Measurements from ENCODE around the gene GSTM2.

- TF ChIP-seq, protein P1, sequence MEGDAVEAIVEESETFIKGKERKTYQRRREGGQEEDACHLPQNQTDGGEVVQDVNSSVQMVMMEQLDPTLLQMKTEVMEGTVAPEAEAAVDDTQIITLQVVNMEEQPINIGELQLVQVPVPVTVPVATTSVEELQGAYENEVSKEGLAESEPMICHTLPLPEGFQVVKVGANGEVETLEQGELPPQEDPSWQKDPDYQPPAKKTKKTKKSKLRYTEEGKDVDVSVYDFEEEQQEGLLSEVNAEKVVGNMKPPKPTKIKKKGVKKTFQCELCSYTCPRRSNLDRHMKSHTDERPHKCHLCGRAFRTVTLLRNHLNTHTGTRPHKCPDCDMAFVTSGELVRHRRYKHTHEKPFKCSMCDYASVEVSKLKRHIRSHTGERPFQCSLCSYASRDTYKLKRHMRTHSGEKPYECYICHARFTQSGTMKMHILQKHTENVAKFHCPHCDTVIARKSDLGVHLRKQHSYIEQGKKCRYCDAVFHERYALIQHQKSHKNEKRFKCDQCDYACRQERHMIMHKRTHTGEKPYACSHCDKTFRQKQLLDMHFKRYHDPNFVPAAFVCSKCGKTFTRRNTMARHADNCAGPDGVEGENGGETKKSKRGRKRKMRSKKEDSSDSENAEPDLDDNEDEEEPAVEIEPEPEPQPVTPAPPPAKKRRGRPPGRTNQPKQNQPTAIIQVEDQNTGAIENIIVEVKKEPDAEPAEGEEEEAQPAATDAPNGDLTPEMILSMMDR (IDR thresholded peaks at IDR 0.05; ENCODE audit: low read depth, low read length, poor library complexity, severe bottlenecking): no peak
- no peak for TF ChIP-seq EZH2phosphoT487 (IDR thresholded peaks at IDR 0.05; ENCODE audit: borderline replicate concordance, low read length)
These were observed at the start of gene GSTM2 for GRCh38 chr1:109667452-109668122.

All from DOHH2 (cell line).